ENCODE measurements around the gene DNMT3A.
"Not testable (repeated sequence)": the region's sequence is repeated elsewhere in the genome, so short reads cannot be mapped to it uniquely, and the experiment has no call there.

Gene DNMT3A

DNA sequence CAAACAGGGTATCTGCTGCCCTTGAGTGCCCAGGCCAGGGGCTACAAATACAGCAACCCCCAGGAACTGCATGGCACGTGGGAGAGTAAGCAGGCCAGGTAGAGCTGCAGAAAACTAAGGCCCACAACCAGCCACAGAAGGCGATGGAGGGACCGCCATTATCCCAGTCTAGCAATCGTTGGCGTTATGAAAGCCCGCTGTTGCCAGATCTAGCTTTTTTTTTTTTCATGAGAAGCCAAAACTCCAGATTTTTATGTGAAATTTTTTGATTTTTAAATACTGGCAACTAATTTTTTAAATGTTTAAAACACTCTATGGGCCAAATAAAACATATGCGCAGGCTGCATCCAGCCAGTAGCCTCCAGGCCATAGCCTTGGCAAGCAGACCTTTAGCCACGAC lies 59.8 kb downstream of the DNMT3A start:
- no peak for DNase-seq (ENCODE audit: low read depth)

DNA sequence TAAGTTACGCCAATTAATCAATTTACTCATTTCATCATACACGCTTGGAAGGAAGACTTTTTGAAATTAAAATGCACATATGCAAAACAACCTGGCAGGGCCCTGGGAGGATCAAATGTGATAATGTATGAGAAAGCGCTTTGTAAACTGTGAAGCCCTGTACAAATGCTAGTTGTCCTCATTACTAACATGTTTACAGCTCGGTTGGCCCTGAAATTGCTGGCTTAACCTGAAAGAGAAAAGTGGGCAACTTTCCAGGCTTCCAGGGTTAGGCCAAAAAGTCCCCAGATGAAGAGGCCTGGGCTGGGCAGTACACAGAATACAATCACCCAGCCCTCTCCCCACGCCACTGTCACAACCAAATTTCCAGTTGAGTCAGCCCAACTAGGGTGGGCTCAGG lies 60.2 kb downstream of the DNMT3A start:
- DNase-seq (ENCODE audit: low read depth), result no peak

DNA sequence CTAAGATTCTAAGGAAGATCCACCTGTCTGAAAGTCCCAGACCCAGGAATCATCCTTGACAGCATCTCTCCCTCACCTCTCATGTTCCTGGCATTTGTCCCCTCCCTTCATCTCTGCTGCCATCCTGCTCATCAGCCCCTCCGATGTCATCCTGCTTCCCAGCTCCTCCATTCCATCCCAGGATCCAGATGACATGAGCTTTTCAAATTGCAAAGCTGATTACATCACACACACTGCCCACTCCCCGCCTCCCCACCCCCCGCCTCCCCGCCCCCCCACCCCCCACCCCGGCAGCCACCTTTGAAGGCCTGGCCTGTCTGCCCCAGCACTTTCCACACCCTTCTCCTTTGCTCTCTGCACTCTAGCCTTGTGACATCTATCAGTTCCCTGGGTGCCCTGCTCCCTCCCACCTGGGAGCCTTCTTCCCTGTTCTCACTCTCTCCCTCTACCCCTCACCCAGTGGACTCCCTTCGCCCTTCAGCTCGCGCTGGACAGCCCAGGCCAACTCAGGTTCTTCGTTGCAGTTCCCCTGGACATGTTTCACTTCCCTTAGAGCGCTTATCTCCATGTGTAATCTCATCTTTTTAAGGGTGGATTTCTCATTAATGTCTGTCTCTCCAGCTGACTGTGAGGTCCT lies 61.6 kb downstream of the DNMT3A start:
- no peak for DNase-seq (ENCODE audit: low read depth)

DNA sequence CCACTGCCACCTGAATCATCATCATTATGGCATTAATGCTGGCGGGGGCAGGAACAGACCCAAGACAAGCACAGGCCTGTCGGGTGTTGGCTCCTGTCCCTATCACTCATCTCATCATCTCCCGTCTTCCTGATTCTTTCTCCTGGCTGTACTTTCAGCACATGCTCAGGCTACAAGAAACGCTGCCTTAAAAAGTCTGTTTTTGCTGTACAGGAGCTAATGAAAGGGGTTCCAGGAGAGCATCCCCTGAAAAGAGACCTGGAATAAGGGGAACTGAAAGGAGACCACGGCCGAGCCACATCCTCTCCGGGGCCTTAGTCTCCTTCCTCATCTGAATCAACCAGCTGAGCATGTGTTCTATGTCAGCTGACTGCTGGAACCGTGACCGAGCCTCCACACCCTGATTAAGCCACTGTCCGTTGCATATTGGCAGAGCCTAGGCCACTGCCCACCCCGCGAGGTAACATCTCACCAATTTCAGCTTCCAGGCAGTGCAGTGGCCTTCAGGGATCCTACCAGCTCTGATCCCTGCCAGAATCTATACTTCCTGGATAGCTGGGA lies 62.6 kb downstream of the DNMT3A start:
- DNase-seq (ENCODE audit: low read depth), result no peak

DNA sequence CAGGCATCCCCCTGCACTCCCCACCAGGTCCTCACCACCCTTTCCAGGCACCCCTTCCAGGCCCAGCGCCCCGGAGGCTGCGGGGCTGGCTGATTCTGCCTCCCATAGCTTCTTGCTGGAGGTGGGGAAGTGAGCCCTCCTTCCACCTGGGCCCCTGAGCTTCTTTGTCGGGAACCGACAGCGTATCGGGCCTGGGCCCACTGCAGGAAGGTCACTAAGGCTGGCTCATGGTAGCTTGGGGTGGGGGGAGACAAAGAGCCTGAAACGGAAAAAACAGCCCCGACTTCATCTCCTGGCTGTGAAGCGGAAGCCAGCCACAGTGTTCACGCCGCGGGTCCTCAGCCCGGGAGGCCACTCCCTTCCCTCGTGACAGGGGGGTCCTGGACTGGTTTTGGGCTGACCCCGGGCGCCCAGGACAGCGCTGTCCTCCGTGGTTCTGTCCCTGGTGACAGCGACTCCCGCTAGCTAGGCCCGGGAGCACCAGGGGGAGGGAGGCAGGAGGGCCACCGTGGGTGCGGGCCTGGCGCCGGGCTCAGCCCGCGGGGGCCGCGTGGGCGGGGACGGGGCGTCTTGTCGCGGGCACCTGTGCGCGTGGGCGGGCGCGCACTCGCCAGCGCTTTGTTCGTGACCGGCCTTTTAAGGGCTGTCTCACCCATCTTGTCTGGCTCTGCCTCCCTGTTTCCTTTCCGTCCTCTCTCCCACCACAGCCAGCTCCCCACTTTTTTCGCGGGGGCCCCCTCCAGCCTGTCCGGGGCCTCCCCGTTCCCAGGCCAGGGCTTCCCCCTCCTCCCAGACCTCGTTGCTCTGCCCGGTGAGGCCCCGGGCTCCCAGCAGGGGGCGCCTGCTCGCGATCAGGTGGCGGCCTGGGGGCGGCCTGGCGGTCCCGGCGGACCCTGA lies 64.9 kb downstream of the DNMT3A start:
- DNase-seq (ENCODE audit: low read depth), result peak; percentile 53

DNA sequence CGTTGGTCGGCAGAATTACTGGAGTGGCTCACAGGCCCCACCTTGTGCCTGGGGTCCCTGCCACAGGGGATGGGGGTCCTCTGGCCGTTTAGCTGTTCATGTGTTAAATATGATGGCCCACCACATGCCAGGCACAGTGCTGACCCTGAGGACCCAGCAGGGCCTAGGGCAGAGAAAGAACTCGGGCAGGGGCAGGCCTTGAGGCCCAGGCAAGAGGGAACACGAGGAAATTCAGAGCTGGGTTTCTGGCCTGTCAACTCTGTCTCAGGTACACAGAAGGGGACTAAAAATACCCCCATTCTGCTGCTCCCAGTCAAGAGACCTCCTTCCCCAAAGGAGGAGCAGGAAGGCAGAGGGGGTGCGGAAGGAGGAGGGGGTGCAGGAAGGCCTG lies 66.2 kb downstream of the DNMT3A start:
- DNase-seq (ENCODE audit: low read depth), result no peak

DNA sequence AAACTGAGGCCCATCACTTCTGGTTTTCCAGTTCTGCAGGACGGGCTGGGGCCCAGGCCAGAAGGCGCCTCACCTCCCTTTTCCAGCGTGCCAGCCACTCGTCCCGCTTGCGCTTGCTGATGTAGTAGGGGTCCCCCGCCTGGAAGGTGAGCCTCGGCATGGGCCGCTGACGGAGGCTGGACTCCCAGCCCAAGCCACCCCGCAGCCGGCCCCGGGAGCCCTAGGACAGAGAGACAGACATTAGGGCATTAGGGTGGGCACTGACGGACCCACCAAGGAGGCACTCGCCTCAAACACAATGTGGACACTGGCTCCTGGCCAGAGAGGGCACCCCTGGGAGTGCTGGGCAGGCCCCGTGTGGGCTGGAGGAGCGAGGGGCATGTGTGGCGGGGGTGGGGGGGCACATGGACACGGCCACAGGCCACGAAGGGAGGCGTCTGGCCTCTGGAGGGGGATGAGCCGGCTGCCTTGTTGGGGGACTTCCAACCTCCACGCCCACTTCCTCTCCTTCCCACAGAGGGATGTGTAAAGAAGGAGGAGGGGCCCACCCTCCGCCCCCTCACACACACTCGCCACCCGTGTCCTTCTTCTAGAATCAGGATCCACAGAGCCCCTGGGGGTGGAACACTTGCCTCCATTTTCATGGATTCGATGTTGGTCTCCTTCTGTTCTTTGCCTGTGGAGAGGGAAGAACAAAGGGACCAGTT lies 66.7 kb downstream of the DNMT3A start:
- no peak for DNase-seq (ENCODE audit: low read depth)

DNA sequence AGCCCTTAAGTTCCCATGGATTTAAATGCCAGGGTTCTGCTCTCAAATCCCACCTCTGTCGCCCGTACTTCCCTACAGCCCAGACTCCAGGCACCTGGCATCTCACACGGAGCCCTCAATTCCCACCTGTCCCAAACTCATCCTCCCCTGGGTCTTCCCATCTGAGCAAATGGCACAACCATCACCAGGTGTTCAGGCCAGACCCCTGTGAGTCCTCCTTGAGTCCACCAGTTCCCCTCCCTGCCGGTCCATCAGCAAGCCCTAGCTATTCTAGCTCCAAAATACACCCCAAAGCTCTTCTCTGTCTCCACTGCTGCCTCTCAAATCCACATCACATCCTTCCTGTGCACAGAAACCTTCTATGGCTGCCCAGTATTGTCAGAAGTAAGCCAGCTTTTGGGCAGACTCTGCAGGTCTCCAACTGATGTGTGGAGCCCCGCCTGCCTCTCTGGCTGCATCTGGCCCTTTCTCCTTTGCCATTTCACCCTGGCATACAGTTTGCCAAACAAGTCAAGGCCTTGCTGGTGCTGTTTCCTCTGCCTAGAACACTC lies 67.7 kb downstream of the DNMT3A start:
- DNase-seq (ENCODE audit: low read depth), result no peak

DNA sequence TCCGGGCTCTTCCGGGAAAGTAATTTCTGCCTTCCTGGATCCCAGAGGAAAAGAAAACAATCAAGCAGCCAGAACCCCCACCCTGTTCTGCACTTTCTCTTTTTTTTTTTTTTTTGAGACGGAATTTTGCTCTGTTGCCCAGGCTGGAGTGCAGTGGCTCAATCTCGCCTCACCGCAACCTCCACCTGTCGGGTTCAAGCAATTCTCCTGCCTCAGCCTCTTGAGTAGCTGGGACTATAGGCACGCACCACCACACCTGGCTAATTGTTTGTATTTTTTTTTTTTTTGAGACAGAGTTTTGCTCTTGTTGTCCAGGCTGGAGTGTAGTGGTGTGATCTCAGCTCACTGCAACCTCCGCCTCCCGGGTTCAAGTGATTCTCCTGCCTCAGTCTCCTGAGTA lies 69.0 kb downstream of the DNMT3A start:
- not testable (repeated sequence) for DNase-seq (ENCODE audit: low read depth)

DNA sequence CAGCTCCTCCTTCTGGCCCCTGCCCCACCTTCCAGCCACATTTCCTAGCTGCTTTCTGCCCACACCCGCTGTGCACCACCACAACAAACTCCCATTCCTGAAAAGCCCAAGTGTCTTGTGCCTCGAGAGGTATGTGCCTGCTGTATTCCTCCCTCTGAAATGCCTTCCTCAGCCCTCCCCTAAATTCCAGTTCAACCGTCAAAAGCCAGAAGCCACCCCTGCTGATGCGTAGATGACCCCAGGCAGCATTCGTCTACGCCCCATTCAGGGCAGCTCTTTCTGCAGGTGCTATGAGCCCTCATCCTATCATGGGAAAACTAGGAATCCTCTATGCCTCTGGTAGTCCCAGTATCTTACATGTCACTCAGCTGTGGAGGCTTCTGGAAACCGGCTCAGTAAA lies 71.7 kb downstream of the DNMT3A start:
- DNase-seq (ENCODE audit: low read depth), result no peak

DNA sequence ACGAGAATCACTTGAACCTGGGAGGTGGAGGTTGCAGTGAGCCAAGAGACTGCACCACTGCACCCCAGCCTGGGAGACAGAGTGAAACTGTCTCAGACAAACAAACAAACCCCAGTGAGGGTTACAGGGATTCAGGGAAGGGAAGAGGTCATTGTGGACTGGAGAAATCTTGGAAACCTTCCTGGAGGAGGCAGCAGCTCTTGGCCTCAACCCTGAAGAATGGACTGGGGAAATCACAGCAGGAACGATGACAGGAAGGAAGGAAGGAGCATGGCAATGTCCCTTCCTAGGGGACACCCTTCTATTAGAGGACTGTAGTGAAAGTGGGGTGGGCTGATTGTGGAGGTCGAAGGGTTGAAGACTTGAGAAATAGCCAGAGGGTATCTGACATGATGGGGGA lies 72.5 kb downstream of the DNMT3A start:
- DNase-seq (ENCODE audit: low read depth), result no peak

DNA sequence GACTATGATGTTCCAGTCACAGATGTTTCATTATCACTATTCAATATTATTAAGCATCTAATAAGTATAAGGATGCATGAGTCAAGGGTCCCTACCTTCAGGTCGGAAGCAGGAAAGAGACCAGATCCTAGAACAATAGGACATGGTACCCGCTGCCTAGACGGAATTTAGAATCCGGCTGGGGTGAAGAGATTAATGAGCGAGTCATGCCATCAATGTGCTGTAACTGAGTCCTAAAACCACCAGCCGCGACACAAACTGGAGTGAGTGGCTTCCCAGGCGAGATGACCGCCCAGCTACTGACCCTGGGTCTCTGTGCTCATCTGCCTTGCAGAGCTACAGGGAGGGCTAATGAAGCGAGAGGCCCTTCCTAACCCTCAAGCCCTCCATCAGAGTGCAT lies 73.6 kb downstream of the DNMT3A start:
- no peak for DNase-seq (ENCODE audit: low read depth)

DNA sequence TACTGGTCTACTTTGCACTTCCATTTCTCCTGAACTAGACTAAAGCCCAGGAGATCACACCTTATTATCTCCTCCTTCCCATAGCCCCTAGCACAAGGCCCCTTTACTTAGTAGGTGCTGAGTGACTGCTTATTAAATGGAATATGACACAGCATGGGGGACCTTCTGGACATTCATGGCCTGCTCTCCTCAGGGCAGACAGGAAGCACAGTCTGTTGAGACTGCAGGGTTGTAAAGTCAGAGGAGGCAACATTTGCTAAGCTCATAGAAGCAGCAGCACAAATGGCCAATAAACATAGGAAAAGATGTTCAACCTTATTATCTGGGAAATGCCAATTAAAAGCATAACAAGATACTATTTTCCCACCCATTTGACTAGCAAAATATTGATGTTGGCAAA lies 75.3 kb downstream of the DNMT3A start:
- DNase-seq (ENCODE audit: low read depth), result no peak

DNA sequence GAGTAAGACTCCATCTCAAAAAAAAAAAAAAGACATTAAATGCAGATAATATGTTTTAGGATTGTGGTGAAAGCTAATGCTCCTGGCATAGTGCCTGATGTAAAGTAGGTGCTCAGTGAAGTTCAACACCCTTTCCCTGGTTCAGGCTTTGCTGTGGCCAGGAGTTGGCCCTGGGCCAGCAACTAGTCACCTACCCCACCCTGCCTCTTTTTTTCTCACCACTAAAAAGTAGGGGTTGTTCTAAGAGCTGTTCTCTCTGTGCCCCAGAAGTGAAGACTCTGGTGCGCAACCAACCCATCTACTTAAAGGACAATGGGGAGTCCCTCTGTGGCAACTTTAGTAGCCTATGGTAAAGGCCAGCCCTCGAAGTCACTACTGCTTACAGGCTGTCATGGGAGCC lies 75.9 kb downstream of the DNMT3A start:
- no peak for DNase-seq (ENCODE audit: low read depth)

DNA sequence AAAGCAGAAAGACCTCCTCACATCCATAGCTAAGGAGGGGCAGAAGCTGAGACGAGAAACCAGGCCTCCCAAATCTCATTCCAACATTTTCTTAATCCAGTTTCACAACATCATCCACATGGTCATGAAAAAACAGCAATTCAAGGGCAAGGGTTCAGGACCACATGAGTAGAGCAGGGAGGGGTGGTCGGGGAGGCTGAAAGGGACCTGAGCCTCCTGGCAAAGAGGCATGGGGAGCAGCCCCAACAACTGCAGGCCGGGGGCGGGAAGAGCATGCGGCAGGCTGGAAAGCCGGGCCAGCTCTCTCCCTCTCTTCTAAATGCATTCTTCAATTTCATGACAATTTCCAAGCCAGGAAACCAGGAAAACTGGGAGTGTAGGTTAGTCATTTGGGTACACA lies 76.7 kb downstream of the DNMT3A start:
- DNase-seq (ENCODE audit: low read depth), result no peak

DNA sequence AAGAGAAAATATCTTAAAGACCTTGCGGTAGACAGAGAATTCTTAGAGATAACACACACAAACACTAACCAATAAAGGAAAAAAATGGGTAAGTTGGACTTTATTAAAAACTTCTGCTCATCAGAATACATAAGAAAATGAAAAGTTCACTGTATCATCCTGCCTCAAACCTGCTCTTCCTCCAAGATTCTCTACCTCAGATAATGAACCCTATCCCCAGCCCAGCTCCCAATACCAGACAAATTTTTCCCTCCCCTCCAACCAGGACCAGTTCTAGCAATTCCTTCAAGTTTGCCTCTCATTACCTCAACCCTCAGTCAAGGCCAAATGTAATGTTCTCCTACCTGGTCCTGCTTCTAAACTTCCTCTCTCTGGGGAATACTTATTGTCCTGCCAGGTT lies 79.4 kb downstream of the DNMT3A start:
- no peak for DNase-seq (ENCODE audit: low read depth)

DNA sequence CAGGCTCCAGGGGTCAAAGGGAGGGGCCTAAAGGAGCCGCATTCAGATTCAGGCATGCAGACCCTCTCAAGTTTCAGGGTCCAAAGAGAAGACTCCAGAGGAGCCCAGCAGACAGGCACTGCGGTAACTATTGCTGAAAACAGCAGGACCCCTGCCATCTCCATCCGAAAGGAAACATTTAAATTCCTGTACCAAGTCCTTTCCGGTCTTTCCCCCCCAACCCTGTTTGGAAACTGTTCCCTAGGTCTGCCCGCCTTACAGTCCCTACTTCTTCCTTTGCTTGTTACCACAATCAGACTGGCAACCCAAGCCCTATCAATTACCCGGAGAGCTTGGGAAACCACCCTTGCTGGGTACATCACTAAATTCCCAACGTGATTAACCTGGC lies 82.0 kb downstream of the DNMT3A start:
- DNase-seq (ENCODE audit: low read depth), result no peak

DNA sequence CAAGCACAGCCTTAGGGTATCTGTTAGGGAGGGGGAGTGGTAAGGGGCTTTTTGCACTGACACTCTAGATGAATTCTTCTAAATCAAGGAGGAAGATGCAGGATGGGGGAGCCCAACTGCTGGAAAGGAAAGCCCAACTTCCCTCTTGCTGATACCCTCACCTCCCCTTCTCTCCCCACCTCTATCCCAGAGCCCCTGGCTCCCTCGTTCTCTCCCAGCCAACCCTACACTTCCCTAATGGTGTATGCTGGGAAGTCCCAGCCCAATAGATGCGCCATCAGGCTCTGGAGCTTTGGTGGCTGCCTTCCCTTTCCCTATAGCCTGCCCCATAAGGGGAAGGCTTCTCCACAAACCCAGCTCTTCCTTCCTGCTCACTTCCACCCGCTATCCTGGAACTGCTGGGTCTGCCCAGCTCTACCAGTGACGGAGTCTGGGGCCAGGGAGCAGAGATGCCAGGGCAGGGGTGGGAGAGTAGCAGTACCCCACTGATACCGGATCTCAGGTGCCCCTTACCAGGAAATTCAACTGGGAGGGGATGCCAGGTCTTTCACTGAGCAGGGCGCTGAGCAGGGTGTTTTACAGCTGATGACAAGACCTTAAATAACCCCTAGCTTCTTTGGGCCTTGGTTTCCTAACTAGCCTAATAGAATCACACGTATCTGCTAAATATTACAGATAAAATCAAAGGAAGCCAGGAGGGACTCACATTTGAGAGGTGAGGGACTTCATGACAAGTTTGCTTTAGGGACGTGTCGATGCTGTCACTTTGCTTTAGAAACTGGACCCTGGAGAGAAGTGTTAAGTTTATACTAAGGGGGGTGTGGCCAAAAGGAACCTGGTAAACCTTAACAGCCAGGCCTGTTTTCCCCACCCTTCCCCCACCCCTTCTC lies 82.6 kb downstream of the DNMT3A start:
- DNase-seq (ENCODE audit: low read depth), result no peak

DNA sequence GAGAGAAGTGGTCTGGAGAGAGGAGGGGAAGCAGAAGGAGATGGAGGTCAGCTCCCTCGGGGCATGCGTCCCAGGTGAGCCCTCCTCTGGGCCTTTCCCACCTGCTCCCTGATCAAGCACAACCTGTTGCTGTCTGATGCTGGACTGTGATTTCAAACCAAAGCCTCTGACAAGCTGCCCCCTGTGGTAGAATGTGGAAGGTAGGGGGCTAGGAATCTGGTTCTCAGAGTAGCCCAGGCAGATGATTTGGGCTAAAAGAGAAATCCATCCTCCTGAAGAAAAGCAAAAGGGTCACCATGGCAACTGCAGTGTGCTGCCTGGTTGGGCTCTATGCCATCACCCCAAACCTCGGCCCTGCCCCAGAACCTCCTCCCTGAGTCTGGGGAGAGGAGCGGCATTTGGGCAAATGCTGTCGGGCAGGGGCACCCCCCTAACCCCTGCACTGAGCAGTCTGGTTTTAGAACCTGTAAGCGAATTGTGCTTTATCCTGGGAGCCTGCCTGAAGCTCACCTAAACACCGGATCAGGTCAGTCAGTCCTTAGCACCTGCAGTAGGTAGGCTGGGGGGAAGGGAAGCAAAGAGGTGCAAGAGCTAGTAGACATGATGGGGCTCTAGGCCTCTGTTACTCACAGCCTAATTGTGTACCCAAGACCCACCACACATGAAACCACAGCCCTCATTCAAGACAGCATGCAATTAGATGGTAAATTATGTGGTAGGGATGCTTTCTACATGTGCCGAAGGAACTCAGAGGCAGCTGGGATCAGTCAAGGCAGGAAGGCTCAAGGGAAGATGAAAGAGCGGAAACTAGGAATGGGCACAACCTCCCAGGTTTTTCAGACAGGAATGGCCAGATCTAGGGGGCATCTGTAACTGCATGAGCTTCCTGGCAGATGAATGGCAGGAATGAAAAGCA lies 83.5 kb downstream of the DNMT3A start:
- DNase-seq (ENCODE audit: low read depth), result no peak

DNA sequence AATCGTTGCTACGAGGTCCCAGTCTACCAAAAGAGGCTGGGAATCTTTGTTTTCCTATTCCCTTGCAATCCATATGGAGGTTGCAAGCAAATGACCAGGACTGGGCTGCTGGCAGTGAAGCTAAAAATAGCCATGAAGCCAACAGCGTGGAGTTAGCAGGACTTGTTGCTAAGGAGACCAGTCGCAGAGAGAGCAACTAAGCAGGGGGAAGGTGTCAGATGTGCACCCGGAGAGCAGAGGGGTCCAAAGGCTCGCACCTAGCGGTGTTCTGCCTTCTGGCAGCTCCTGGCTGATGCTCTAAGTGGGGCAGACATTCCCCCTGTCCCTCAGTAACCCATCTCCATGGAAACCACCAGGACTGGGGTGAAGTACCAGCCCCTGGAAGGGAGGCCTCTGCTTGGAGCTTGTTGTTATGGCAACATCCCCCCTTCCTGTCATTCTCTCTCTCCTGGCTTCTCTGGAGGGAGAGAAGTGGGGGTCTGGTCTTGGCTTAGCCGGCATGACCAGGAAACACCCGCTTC lies 84.6 kb downstream of the DNMT3A start:
- no peak for DNase-seq (ENCODE audit: low read depth)
